Progenitor cell of endocrine pancreas (in vitro differentiated cells): ENCODE data around the gene UVSSA. TPM values are rescaled to one million over a fixed set of nuclear protein-coding genes. Genes with fewer than 3 reads are reported as not detected.

Experiments
- DNase-seq: peaks from one replicate; pipeline ENCODE4 v3.0.0; 2021; ENCODE audit warnings: low spot score; ENCODE audit not compliant: unreplicated experiment
- H3K27ac Mint-ChIP-seq: 2 replicates; pipeline ENCODE4 v1.8.0; 2021; ENCODE audit warnings: mild to moderate bottlenecking, moderate library complexity, mixed read lengths
- H3K27me3 Mint-ChIP-seq: 2 replicates; pipeline ENCODE4 v1.8.0; 2021; ENCODE audit warnings: mixed read lengths
- H3K36me3 Mint-ChIP-seq: 2 replicates; pipeline ENCODE4 v1.8.0; 2022; ENCODE audit warnings: mixed read lengths; ENCODE audit not compliant: insufficient read depth
- H3K4me1 Mint-ChIP-seq: 2 replicates; pipeline ENCODE4 v1.8.0; 2021; ENCODE audit warnings: low read depth, mixed read lengths
- H3K4me3 Mint-ChIP-seq: 2 replicates; pipeline ENCODE4 v1.8.0; 2021; ENCODE audit warnings: low read depth, mild to moderate bottlenecking, moderate library complexity, mixed read lengths
- H3K9me3 Mint-ChIP-seq: 2 replicates; pipeline ENCODE4 v1.8.0; 2021; ENCODE audit warnings: low read depth, mixed read lengths
- total RNA-seq: library from RNA; stranded (reverse); gene quantifications from 2 replicates; pipeline ENCODE4 v1.2.1, GENCODE V29; 2021
- TF ChIP-seq, protein P1 (sequence below): fragments of 200-600 bp; sonication (generic); IDR thresholded peaks from one replicate; pipeline ENCODE4 v1.5.0; 2021; ENCODE audit warnings: antibody characterized with exemption, mild to moderate bottlenecking; ENCODE audit not compliant: unreplicated experiment

The UVSSA gene
- total RNA-seq, 1 donor from 2014 or later, result 32.5 TPM

DNA sequence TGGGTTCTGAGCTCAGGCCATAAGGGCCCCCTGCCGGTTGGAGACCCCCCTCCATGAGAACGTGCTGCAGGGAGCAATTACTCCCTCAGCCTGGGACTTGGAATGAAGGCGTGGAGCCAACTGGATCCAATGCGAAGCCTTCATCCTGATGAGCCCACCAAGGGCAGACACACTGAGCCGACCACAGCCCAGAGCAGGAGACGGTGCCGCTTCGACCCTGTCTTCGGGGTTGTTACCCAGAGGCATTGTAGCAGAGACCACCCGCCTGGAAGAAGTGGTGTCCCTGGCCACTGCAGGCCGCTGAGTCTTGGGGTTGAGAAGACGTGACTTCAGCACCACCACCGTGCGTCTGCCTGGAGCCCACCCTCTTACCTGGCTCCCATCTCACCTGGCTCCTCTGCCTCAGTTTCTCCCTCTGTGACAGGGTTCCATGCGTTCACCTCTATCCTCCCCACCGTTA is 66.2 kb downstream of the UVSSA start:
- DNase-seq, result no peak
- Mint-ChIP-seq H3K4me1 (no peaks in the 10 kb centered on the region), H3K36me3 (peaks cover 1% of the 10 kb centered on the region), H3K27ac (no peak overlapping the region), H3K4me3 (no peak overlapping the region), H3K9me3 (no peaks in the 10 kb centered on the region), H3K27me3 (peaks cover 62% of the 10 kb centered on the region)
- TF ChIP-seq, protein P1, sequence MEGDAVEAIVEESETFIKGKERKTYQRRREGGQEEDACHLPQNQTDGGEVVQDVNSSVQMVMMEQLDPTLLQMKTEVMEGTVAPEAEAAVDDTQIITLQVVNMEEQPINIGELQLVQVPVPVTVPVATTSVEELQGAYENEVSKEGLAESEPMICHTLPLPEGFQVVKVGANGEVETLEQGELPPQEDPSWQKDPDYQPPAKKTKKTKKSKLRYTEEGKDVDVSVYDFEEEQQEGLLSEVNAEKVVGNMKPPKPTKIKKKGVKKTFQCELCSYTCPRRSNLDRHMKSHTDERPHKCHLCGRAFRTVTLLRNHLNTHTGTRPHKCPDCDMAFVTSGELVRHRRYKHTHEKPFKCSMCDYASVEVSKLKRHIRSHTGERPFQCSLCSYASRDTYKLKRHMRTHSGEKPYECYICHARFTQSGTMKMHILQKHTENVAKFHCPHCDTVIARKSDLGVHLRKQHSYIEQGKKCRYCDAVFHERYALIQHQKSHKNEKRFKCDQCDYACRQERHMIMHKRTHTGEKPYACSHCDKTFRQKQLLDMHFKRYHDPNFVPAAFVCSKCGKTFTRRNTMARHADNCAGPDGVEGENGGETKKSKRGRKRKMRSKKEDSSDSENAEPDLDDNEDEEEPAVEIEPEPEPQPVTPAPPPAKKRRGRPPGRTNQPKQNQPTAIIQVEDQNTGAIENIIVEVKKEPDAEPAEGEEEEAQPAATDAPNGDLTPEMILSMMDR, result no peak

DNA sequence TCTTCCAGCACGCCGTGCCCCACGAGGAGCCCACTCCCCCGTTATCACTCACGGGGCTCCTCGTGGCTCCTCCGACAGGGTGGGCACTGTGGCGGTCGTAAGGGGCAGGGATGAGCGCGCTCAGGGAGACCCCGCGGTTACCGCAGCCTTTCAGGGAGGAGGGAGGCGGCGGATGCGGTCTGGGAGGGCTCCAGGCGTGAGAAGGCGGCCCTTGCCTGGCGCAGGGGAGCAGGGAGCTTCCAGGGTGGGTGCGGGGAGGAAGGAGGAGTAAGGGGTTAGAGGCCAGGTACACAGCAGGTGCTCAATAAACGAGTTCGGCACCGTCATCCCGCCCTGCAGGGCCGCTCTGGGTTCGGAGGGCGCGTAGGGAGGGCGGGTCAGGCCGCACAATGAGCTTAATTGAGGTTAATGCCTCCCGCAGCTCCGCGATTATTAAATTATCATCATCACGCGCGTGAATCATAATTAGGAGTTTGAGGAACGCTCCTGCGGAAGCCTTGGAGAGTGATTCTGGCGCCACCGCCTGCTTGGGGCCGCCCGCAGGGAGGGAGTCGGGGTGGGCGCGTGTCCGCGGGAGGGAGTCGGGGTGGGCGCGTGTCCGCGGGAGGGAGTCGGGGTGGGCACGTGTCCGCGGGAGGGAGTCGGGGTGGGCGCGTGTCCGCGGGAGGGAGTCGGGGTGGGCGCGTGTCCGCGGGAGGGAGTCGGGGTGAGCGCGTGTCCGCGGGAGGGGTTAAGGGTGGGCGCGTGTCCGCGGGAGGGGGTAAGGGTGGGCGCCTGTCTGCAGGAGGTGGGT is 66.9 kb downstream of the UVSSA start:
- no peak for DNase-seq
- no peak overlapping the region for H3K4me3 Mint-ChIP-seq
- no peaks in the 10 kb centered on the region for H3K9me3 Mint-ChIP-seq
- H3K4me1 Mint-ChIP-seq, result no peaks in the 10 kb centered on the region
- H3K27me3 Mint-ChIP-seq, result peaks cover 56% of the 10 kb centered on the region
- H3K36me3 Mint-ChIP-seq, result no peaks in the 10 kb centered on the region
- no peak overlapping the region for H3K27ac Mint-ChIP-seq
- TF ChIP-seq, protein P1, result no peak

DNA sequence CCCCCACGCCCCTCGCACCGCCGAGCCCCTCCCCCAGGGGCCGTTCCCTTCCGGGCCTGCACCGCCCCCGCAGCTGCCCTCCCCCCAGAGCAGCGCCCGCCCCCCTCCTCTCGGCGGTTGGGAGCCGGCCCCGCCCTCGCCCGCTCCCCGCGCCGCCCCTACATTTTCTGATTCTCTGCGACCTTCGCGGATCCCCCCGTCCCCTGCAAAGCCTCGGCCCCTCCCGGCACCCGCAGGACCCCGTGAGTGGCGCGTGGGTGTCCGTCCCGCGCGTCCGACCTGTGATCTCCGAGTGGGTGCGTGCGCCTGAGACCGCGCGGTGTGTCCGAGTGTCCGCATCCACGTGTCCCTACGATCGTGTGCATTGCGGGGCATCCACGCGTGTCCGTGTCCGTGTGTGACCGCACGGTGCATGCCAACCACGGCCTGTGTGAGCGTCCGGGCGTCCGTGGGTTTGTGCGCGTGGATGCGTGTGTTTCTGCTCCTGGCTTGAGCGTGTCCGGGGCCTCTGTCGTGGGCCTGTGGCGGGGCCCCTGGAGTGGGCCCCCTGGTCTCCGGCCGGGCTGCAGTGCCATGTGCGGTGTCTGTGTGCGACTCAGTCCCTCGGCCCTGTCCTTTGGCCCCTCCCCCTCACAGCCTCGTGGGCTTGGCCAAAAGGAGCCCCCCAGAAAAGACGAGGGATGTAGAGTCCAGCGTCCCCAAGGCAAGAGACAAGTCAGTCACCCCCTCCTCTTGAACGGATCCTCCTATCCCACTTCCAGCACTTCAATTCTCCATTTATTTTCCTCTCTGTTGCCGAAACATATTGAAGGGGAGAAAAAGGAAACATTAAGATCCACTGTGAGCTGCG is 68.0 kb downstream of the UVSSA start:
- Mint-ChIP-seq H3K4me3 (no peak overlapping the region), H3K36me3 (no peaks in the 10 kb centered on the region), H3K4me1 (no peaks in the 10 kb centered on the region), H3K9me3 (no peaks in the 10 kb centered on the region), H3K27ac (no peak overlapping the region), H3K27me3 (peaks cover 53% of the 10 kb centered on the region)
- DNase-seq, result no peak
- TF ChIP-seq, protein P1, result no peak

DNA sequence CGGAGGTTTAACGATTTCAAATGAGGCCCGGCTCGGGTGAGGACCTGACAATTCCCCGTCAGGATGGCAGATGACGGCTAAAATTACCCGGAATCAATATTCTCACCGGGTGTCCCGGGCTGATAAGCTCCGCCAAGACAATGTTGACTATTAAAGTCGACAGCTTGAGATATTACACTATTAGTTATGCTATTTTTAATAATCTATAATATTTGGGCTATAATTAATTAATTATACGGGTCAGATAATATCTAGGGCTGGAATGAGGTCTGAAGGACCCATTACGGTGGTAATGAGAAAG is 68.6 kb downstream of the UVSSA start:
- no peak overlapping the region for H3K4me3 Mint-ChIP-seq
- TF ChIP-seq, protein P1, result no peak
- no peak for DNase-seq
- no peaks in the 10 kb centered on the region for H3K9me3 Mint-ChIP-seq
- peaks cover 52% of the 10 kb centered on the region for H3K27me3 Mint-ChIP-seq
- no peak overlapping the region for H3K27ac Mint-ChIP-seq
- H3K4me1 Mint-ChIP-seq, result no peaks in the 10 kb centered on the region
- H3K36me3 Mint-ChIP-seq, result no peaks in the 10 kb centered on the region

DNA sequence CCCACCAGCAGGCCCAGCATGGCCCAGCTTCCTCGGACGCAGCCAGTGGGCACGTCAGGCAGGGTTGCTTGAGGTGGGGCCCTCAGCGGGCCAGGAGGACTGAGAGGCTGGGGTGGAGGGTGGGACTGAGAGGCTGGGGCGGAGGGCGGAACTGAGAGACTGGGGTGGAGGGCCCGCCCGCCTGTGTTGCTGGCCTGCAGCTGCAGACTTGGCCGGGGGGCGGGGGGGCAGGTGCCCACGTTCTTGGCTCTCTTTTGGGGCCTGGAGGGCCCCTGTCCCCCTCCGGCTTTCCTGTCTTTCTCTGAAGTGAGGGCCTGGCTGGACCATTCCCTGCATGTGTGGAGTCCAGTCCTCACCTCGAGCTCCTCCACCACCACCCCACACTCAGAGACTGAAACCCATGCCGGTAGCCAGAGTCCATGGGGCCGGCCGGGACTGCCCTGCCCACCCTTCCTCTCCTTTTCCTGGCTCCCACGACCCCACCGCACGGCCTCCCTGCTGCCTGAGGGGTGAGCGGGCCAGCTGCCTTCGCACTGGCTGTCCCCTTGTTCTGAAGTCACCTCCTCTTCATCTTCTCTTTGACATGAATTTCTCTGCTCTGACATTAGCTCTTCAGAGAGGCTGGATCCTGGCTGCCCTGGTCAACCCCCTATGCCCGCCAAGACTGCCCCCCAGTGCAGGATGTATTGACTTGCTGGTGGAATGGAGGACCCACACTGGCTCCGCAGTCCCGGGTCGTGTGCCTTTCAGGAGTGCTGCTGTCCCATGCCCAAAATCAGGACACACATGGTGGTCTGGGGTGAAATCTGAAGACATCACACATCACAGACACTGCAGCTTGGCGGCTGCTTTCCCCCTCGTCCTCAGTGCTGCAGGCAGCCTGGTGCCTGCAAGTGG is 69.3 kb downstream of the UVSSA start:
- Mint-ChIP-seq H3K36me3 (no peaks in the 10 kb centered on the region), H3K27me3 (peaks cover 54% of the 10 kb centered on the region), H3K27ac (no peak overlapping the region), H3K4me3 (no peak overlapping the region), H3K4me1 (no peaks in the 10 kb centered on the region), H3K9me3 (no peaks in the 10 kb centered on the region)
- DNase-seq, result no peak
- TF ChIP-seq, protein P1, result no peak
